DMS 273 (cell line): ENCODE measurements around the gene OBSCN.

Experiments used
- DNase-seq: peaks from one replicate; lab custom pipeline; 2025; ENCODE audit not compliant: unreplicated experiment; lab: John Stamatoyannopoulos, UW

Gene OBSCN

GRCh38 chr1:228286505-228287417, 78.9 kb downstream of the OBSCN start:
- no peak for DNase-seq

- no peak for DNase-seq
These were observed 79.9 kb downstream of the OBSCN start for GRCh38 chr1:228287541-228288425.

GRCh38 chr1:228288536-228289238, 80.8 kb downstream of the OBSCN start:
- DNase-seq = no peak

GRCh38 chr1:228289239-228289849, 81.5 kb downstream of the OBSCN start:
- no peak for DNase-seq

GRCh38 chr1:228289996-228290881, 82.4 kb downstream of the OBSCN start:
- DNase-seq = no peak

GRCh38 chr1:228291906-228292608, 84.2 kb downstream of the OBSCN start:
- no peak for DNase-seq

GRCh38 chr1:228292609-228292911, 84.7 kb downstream of the OBSCN start:
- no peak for DNase-seq

- no peak for DNase-seq
These were observed 85.5 kb downstream of the OBSCN start for GRCh38 chr1:228293393-228293792.

GRCh38 chr1:228293816-228294500, 86.1 kb downstream of the OBSCN start:
- DNase-seq = no peak

GRCh38 chr1:228294717-228295116, 86.9 kb downstream of the OBSCN start:
- no peak for DNase-seq

GRCh38 chr1:228295201-228295600, 87.4 kb downstream of the OBSCN start:
- DNase-seq = no peak

GRCh38 chr1:228295981-228296380, 88.1 kb downstream of the OBSCN start:
- no peak for DNase-seq

- no peak for DNase-seq
These were observed 89.4 kb downstream of the OBSCN start for GRCh38 chr1:228297242-228297641.

- no peak for DNase-seq
These were observed 90.0 kb downstream of the OBSCN start for GRCh38 chr1:228297822-228298221.

- no peak for DNase-seq
These were observed 90.6 kb downstream of the OBSCN start for GRCh38 chr1:228298471-228298870.

GRCh38 chr1:228299211-228299610, 91.4 kb downstream of the OBSCN start:
- DNase-seq = no peak

GRCh38 chr1:228299901-228300300, 92.1 kb downstream of the OBSCN start:
- DNase-seq = no peak

GRCh38 chr1:228302086-228302485, 94.2 kb downstream of the OBSCN start:
- no peak for DNase-seq

GRCh38 chr1:228303596-228303995, 95.8 kb downstream of the OBSCN start:
- no peak for DNase-seq
